GM06990 (cell line): ENCODE data around the gene AADAC.
"Not testable (repeated sequence)": the region's sequence is repeated elsewhere in the genome, so short reads cannot be mapped to it uniquely, and the experiment has no call there.

Source experiments
- DNase-seq: peaks from one replicate; pipeline ENCODE4 v3.0.0-alpha.2; 2011; ENCODE audit not compliant: insufficient read length; ENCODE audit errors: extremely low read depth
- H3K27me3 ChIP-seq: replicated peaks from 2 replicates; pipeline ENCODE4 v1.6.0; 2011; ENCODE audit warnings: low read length; ENCODE audit not compliant: control insufficient read depth, insufficient read depth
- H3K36me3 ChIP-seq: 2 replicates; pipeline ENCODE4 v1.5.1; 2011; ENCODE audit warnings: low read length; ENCODE audit not compliant: control insufficient read depth, insufficient read depth
- H3K4me3 ChIP-seq: replicated peaks from 2 replicates; pipeline ENCODE4 v1.5.1; 2011; ENCODE audit warnings: low read depth, mild to moderate bottlenecking, control low read depth, low read length
- CTCF ChIP-seq: IDR thresholded peaks from 2 replicates; pipeline ENCODE4 v1.5.1; 2011; ENCODE audit warnings: low read length, control low read depth, mild to moderate bottlenecking, inconsistent platforms; ENCODE audit not compliant: insufficient read depth, poor library complexity, severe bottlenecking

Gene AADAC

GRCh38 chr3:151843275-151843674, 29.4 kb downstream of the AADAC start:
- no peak for DNase-seq
- H3K36me3 ChIP-seq, result no peaks in the 10 kb centered on the region
- no peak for TF ChIP-seq CTCF

GRCh38 chr3:151845306-151845905, 31.5 kb downstream of the AADAC start:
- no peak for DNase-seq

More at GRCh38 chr3:151843275-151843674, 29.4 kb downstream of the AADAC start:
- H3K27me3 ChIP-seq, result no peaks in the 10 kb centered on the region
- H3K4me3 ChIP-seq, result no peak overlapping the region

GRCh38 chr3:151850065-151850464, 36.1 kb downstream of the AADAC start:
- H3K4me3 ChIP-seq, DNase-seq, H3K27me3 ChIP-seq, H3K36me3 ChIP-seq: not testable (repeated sequence)

More at GRCh38 chr3:151845306-151845905, 31.5 kb downstream of the AADAC start:
- TF ChIP-seq CTCF, result no peak
- H3K4me3 ChIP-seq, result no peak overlapping the region
- H3K36me3 ChIP-seq, result no peaks in the 10 kb centered on the region
- no peaks in the 10 kb centered on the region for H3K27me3 ChIP-seq

GRCh38 chr3:151852074-151852811, 38.3 kb downstream of the AADAC start:
- Histone ChIP-seq H3K36me3 (no peaks in the 10 kb centered on the region), H3K4me3 (no peak overlapping the region), H3K27me3 (no peaks in the 10 kb centered on the region)
- TF ChIP-seq CTCF, result no peak
- DNase-seq, result no peak

- Histone ChIP-seq H3K36me3 (no peaks in the 10 kb centered on the region), H3K27me3 (no peaks in the 10 kb centered on the region), H3K4me3 (no peak overlapping the region)
- no peak for DNase-seq
- no peak for TF ChIP-seq CTCF
These were observed 42.2 kb downstream of the AADAC start for GRCh38 chr3:151856118-151856517.

- Histone ChIP-seq H3K27me3 (no peaks in the 10 kb centered on the region), H3K36me3 (no peaks in the 10 kb centered on the region), H3K4me3 (no peak overlapping the region)
- no peak for TF ChIP-seq CTCF
- no peak for DNase-seq
These were observed 42.7 kb downstream of the AADAC start for GRCh38 chr3:151856641-151857040.
